HEK293 (cell line): ENCODE measurements around the gene ZNF660.

Experiments used
- CTCF ChIP-seq: fragments of 450-650 bp; formaldehyde crosslinking; IDR thresholded peaks from 2 replicates; pipeline ENCODE4 v1.5.1; 2016; ENCODE audit warnings: missing biosample characterization, missing genetic modification characterization
- SETDB1 ChIP-seq: IDR thresholded peaks from one replicate; pipeline ENCODE4 v1.6.1; 2017; ENCODE audit warnings: mild to moderate bottlenecking, low read length, moderate library complexity, mixed read lengths; ENCODE audit not compliant: insufficient read length
- YY1 ChIP-seq: fragments of 450-650 bp; formaldehyde crosslinking; IDR thresholded peaks from 2 replicates; pipeline ENCODE4 v1.5.1; 2018; ENCODE audit warnings: missing biosample characterization, missing genetic modification characterization
- ZNF426 ChIP-seq: fragments of 450-650 bp; formaldehyde crosslinking; IDR thresholded peaks from 2 replicates; pipeline ENCODE4 v1.5.1; 2017; ENCODE audit warnings: missing biosample characterization, missing genetic modification characterization, mild to moderate bottlenecking, inconsistent platforms, moderate library complexity
- ZNF558 ChIP-seq: fragments of 450-650 bp; formaldehyde crosslinking; IDR thresholded peaks from 2 replicates; pipeline ENCODE4 v1.5.1; 2016; ENCODE audit warnings: missing biosample characterization, missing genetic modification characterization
- ZNF701 ChIP-seq: fragments of 450-650 bp; formaldehyde crosslinking; IDR thresholded peaks from 2 replicates; pipeline ENCODE4 v1.5.1; 2016; ENCODE audit warnings: missing biosample characterization, missing genetic modification characterization
- ZNF777 ChIP-seq: fragments of 450-650 bp; formaldehyde crosslinking; IDR thresholded peaks from 2 replicates; pipeline ENCODE4 v1.5.1; 2017; ENCODE audit warnings: missing biosample characterization, missing genetic modification characterization, borderline replicate concordance

DNA sequence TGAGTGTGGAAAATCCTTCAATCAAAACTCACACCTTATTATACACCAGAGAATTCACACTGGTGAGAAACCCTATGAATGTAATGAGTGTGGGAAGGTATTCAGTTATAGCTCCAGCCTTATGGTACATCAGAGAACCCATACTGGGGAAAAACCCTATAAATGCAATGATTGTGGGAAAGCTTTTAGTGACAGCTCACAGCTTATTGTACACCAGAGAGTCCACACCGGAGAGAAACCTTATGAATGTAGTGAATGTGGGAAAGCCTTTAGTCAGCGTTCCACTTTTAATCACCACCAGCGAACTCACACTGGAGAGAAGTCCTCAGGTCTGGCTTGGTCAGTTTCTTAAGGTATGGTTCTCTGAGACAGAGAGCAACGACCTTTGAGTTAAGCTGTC lies 13.7 kb upstream of the ZNF660 start:
- TF ChIP-seq SETDB1 (no peak), CTCF (tag by site-specific recombination) (no peak), ZNF426 (no peak), ZNF558 (tag by site-specific recombination) (no peak), ZNF777 (no peak), ZNF701 (no peak), YY1 (tag by site-specific recombination) (no peak)
